GM18868 (cell line): ENCODE data around the gene KATNB1.
"Not testable (repeated sequence)": the region's sequence is repeated elsewhere in the genome, so short reads cannot be mapped to it uniquely, and the experiment has no call there.

ENCODE experiments used
- ATAC-seq: cut with Tn5 transposase; IDR thresholded peaks from one replicate; pipeline ENCODE4 v1.9.1; 2021; ENCODE audit warnings: mild to moderate bottlenecking, moderate library complexity; ENCODE audit not compliant: unreplicated experiment

Gene KATNB1

DNA sequence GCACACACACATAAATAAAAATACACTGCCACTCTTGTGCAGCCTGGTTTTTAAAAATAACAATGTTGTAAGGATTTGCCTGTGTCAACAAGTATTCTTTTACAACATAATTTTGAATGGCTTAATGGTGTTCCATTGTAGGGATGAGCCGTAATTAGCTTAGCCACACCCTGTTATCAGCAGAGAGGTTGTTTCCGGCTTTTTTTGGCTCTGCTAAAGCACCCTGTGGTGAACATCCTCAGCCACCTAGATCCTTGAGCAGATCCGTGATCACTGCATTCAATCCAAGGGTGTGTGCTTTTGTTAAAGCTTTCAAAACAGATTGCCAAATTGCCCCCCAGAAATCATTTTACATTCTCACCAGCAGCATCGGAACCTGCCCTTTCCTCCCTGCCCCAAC, 7.0 kb downstream of the KATNB1 start:
- ATAC-seq: no peak

DNA sequence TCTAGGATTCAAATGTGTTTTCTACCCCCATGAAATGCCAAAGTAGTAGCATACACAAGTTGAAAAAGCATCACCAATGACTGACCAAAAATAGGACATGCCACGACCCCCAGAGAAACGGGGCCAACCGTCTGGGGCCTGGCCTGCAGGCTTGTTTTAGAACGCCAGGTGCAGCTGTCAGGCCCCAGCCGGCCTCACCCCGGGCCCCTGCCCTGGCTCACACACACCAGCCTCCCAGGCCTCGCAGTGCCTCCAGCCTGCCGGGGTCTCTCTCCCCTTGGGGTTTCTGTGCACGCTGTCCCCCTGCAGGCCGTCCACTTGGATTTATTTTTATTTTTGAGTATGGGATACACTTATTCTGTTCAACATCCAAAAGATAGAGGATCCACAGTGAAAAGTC, 7.9 kb downstream of the KATNB1 start:
- ATAC-seq: no peak

DNA sequence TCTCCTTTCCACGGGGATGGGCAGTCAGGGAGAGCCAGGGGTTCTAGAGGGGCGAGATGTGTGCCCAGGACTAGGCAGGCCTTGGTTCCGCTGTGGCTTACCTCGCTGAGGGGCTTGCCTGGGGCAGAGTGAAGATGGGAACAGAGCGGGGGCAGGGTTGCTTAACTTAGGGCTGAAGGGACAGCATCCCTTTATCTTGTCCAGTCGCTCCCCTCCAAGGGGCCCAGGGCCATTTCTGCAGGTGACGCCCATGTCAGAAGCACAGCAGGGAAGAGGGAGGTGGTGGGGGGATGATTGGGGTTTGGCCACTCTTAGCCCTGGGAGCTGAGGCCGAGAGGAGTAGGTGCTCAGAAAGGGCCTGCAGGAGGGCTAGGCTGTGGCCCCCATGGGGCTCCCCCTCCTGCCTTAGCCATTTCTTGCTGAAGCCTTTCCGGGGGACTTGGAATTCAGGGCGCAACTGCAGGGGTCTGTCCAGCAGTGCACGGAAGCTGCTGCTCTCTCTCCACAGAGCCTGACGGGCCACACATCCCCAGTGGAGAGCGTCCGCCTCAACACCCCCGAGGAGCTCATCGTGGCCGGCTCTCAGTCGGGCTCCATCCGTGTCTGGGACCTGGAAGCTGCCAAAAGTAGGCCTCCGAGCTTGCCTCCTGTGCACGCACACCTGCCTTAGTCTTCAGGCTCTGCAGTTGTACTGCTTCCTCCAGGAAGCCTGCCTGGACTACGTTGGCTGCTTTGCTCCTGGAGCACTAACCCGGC, 8.5 kb downstream of the KATNB1 start:
- no peak for ATAC-seq

DNA sequence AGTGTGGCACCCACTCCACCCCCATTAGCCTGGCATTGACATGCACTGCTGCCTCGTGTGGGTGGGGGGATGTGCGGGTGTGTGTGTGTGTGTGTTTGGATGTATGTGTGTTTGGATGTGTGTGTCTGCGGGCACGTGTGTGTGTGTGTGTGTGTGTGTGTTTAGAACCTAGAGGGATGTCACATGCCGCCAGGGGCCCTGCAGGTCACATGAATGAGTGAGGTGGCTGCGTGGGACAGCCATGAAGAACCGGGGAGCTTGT, 9.0 kb downstream of the KATNB1 start:
- ATAC-seq: no peak

DNA sequence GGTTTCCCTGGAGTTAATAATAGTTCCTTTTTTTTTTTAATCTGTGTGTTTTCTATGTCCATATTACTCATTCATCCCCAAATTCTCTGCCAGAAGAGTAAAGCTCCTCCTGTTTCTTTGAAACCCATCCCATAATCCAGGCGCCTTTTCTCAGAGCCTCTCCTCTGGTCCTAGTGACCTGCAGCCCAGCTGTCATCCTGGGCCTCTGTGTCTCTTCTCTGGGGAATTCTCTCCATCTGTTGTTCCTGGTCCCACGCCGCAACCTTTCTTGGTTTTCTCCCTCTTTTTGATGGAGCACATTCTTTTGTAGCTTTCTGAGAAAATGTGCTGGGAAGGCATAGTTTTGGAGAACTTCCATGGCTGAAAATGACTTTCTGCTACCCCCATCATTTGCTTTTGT, 10.2 kb downstream of the KATNB1 start:
- no peak for ATAC-seq

DNA sequence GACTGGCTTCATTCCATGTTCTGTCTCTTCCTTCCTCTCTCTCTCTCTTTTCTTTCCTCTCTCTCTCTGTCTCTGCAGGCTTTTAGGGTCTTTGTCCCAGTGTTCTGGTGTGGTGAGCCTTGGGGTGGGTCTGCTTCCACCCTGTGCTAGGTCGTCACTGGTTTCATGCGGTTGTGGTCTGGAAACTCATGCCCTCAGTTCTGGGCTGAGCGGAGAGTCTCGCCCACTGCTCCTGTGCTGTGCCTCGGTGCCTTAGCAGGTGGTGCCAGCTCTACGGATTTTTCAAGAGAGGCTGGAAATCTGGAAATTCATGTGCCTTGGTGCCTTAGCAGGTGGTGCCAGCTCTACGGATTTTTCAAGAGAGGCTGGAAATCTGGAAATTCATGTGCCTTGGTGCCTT, 10.7 kb downstream of the KATNB1 start:
- not testable (repeated sequence) for ATAC-seq

DNA sequence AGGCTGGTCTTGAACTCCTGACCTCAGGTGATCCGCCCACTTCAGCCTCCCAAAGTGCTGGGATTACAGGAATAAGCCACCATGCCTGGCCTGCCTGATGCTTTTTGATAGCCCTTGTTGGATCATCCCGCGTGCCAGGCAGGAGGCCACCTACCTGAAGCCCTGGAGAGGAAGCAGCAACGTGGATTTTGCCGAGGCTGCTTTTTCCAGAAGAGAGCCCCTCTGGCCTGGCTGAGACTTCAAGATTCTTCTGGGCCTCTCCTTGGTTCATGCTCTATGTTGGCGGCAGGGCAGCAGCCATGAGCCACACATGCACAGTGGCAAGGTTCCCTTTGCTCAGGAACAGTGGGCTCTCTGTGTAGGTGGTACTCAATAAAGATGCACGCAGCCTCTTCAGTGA, 11.5 kb downstream of the KATNB1 start:
- no peak for ATAC-seq

DNA sequence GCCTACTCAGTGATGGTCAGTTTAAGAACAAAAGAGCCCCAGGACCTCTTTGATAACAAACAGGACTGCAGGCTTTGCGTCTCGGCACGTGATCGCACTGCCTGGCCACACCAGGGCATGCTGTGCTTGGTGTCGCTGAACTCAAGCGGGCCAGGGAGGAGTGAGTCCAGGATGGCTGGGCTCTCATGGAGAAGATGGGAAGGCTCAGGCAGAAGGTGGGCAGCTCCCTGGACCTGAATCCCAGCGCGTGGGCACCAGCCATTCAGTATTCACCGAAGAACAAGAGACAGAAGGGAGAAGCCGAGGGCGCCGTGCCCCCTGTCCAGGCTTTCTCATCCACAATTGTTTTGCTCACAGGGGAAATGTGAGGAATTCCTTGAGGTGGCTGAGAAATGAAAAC, 11.9 kb downstream of the KATNB1 start:
- ATAC-seq: no peak

DNA sequence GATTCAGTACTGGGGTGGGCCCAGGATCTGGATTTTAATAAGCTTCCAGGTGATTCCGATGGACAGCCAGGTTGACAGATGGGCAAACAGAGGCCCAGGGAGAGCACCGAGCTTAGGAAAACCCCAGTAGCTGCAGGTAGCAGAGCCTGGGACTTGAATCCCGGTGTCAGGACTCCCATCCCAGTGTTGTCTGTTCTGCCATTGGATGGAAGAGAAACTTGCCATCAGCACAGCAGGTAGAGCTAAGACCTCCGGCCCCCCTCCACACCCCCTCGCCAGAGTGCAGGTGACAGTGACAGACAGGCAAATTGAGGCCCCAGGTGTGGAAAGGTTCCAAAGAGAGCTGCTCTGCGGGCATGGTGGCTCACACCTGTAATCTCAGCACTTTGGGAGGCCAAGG, 12.4 kb downstream of the KATNB1 start:
- ATAC-seq: no peak

DNA sequence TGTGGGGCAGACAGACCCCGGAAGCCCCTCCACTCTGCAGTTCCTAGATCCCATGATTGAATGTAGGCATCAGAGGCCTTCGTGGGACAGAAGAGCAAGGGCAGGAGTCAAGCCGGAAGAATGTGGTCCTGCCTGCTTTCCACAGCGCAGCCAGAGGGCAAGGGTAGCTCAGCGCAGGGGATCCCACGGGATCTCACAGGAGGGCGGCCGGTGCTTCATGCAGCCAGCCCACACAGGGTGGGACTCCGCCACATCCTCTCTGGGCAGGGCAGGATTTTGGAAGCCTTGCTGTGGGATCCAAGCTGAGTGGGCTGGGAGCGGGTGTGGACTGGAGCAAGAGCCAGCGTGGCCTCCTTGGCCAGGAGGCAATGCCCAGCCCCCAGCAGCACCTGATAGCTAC, 13.0 kb downstream of the KATNB1 start:
- ATAC-seq: no peak

DNA sequence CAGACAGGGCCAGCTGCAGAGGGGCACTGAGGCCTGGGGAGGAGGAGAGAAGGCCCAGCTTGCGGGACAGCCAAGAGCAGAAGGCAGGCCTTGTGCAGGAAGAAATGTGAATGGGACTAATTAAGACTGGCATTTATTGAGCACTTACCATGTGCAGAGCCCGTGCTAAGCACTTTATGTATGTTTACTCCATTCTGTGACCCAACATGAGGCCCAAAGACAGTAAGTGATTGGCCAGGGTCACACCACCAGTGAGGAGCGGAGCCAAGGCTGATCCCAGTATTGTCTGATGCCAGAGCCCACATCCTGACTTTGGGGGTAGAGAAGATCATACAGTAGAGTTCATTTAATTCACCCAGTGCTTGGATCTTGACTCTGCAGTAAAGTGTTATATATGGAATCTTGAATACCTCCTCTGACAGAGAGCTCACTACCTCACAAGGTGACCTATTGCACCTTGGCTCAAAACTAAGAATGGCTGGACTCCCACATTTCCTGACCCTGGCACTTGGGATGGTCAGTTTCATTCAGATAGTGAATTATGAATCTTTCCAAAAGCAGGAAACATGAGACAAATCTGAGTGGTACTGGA, 13.6 kb downstream of the KATNB1 start:
- ATAC-seq: no peak

DNA sequence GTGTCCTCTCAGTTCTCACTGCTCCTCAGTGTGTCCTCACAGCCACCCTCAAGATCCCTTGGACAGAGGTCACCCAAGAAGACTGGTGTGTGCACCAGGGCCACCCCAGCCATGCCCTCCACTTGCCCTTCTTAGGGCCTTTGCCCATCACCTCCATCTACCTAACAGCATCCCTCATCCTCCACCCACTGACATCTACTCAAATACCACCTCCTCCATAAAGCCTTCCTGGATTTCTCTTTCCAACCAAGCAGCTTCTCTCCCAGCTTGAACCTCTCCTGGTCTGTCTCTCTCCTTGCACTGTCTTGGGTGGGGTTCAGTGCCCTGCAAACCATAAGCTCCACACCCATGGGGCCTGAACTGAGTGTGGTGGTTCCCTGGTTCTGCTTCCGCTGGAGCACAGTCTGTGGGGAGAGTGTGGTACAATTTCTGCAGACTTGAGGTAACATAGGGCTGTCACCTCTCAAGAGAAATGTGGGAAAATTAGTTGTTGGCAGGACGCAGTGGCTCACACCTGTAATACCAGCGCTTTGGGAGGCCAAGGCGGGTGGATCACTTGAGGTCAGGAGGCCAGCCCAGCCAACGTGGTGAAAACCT, 14.4 kb downstream of the KATNB1 start:
- ATAC-seq: no peak

DNA sequence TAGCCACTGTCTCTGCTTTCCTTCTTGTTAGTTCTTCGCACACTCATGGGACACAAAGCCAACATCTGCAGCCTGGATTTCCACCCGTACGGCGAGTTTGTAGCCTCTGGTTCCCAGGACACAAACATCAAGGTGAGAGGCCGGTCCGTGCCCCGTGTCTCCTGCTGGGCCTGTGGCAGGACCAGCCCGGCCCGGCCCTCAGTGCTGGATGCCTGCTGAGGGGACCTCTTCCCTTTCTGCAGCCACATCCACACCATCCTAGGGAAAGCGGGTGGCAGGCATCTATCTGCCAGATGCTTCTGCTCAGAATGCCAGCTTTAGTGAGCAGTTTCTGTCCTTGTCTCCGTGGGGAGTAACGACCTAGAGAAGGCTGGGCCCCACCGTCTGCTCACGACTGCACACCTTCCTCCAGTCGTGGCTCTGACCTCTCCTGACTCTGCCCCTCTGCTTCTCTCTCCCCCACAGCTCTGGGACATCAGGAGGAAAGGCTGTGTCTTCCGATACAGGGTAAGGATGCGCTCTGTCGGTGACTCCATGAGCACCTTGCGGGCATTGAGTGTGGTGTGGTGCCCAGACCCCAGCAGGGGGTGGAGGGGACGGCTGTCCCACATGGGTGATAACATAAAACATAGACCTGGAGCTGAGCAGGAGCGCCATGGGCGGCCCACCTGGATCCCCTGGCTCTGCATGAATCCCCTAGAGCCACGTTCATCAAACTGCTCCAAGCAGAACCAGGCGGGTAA, 15.4 kb downstream of the KATNB1 start:
- ATAC-seq: no peak

DNA sequence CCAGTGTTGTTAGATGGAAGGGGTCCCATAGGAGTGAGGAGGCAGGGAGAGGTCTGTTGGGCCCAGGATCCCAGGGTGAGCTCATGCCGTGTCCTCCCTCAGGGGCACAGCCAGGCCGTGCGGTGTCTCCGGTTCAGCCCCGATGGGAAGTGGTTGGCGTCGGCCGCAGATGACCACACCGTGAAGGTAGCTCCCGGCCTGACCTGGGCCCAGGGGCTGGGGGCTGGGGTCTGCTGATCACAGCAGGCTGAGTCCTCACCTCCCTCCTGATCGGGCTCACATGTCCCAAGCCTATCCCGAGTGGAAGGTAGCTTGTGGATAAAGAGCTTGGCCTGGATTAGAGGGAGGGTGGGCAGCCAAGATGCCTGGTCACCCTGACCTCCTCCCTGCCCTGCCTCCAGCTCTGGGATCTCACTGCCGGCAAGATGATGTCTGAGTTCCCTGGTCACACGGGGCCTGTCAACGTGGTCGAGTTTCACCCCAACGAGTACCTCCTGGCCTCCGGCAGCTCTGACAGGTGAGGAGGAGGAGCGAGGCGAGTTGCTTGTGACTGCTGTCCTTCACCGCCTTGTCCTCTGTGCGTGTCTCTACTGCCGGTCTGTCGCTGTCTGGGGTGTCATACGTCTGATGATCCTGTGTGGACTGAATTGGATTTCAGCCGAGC, 16.1 kb downstream of the KATNB1 start:
- no peak for ATAC-seq

DNA sequence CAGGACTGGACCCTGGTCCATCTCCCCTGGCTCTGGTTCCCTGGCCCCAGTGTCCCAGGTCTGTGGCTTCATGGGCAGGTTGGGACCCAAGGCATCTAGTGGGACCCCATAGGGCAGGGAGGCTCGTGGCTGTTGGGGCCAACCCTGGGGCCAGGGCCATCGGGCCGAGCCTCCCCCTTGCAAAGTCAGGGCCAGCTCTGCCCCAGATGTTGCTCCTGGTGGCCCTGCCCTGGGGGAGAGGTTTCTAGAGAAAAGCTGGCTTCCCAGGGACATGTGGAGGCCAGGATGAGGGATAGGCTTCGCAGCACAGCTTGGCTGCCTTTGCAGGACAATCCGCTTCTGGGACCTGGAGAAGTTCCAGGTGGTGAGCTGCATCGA, 16.6 kb downstream of the KATNB1 start:
- ATAC-seq: no peak

DNA sequence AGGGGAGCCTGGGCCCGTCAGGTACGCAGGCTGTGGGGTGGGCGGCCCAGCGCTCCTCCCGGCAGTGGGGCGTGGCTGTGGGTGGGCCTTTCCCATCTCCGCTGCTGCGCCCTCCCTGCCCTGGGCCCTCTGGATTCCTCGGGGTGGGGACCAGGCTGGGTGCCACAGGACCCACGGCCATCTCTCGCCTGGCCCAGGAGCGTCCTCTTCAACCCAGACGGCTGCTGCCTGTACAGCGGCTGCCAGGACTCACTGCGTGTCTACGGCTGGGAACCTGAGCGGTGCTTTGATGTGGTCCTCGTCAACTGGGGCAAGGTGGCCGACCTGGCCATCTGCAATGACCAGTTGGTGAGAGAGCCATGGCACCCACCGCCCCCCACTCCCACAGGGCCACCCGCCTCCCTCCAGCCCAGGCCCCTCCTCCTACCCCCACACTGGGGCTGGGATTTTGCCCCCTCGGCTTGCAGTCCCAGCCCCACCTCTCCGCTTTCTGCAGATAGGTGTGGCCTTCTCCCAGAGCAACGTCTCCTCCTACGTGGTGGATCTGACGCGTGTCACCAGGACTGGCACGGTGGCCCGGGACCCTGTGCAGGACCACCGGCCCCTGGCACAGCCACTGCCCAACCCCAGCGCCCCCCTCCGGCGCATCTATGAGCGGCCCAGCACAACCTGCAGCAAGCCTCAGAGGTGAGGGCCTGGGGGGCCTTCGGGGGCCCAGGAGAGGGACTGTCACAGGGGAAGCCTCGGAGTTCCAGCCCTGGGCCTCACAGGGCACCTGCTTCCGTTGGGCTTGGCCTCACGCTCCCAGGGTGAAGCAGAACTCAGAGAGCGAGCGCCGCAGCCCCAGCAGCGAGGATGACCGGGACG, 17.2 kb downstream of the KATNB1 start:
- ATAC-seq: no peak

DNA sequence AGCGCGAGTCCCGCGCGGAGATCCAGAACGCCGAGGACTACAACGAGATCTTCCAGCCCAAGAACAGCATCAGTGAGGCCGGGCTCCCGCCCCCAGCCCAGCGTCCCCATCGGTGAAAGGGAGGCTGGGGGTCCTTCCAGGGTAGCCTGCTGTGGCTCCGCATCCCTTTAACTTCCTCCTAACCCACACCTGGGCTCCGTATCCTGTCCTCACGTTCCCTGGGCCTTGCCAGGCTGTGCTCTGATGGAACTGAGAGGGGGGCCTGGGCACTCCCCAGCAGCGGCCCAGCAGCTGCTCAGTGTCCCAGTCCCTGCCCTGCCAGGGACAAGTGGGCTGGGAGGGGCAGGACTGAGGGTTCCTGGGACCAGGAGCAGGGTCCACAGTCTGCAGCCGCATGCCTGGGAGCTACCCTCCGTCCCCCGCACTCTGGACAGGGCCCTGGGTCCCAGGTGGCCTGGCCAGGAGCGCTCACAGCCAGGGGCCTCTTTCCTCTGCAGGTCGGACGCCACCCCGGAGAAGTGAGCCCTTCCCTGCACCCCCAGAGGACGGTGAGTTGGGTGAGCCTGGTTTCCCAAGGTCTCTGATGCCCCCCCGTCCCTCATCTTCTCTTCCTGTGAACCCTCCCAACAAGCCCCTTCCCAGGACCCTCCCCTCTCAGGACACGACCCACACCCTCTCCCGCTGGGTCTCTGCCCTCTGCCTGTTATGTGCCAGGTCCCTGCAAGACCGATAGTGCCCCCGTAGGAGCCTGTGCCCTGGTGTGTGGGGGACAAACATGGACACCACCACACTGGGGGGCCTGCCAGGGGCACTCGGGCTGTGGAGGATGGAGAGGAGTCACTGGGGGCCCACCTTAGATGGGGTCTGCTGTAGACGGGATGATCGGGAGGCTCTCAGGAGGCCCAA, 18.1 kb downstream of the KATNB1 start:
- no peak for ATAC-seq

DNA sequence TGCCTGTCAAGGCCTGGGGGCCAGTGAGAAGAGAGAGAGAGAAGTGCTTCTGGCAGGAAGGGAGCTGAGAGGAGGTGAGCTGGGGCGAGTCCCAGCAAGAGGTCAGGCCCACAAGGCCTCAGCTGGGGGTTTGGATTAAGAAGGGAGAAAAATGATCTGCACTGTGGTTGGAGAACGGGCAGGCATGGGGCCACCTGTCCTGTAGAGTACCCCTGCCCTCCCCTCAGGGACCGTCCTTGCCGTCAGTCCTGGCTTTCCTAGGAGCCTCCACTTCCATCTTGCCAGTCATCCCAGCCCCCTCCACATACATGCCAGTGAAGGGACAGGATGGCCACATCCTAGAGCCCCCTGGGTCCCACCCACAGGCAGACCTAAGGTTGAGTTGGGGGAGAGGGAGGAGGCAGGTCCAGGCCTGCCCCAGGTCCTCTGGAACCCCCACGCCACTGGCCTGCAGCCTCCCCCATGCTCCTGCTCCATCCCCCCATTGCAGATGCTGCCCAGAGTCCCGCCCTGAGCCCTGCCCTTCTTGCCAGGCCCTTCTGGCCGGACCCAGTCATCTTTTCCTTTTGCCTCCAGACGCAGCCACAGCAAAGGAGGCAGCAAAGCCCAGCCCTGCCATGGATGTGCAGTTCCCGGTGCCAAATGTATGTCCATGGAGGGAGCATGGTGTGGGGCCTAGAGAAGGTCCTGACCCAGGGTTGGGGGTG, 18.9 kb downstream of the KATNB1 start:
- ATAC-seq: no peak

DNA sequence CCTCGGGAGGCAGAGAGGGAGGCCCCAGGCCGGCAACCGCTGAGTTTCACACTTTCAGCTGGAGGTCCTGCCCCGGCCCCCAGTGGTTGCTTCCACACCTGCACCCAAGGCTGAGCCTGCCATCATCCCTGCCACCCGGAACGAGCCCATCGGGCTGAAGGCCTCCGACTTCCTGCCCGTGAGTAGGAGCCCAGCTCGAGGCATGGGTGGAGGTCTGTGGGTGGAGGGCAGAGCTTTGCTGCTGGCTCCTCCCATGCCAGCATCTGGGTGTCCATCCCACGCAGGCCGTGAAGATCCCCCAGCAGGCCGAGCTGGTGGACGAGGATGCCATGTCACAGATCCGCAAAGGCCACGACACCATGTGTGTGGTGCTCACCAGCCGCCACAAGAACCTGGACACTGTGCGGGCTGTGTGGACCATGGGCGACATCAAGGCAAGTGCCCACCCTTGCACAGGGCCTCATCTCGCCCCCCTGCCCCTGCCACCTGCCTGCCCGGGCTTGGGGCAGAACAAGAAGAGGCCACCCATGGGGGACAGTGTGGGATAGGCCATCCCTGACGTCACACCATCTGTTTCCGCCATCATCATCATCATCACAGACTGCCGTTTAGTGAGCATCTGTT, 19.6 kb downstream of the KATNB1 start:
- no peak for ATAC-seq
